GM18520 (cell line): ENCODE results near the gene ATAD3A.
"Not testable (repeated sequence)": the region's sequence is repeated elsewhere in the genome, so short reads cannot be mapped to it uniquely, and the experiment has no call there.

Experiments used
- ATAC-seq: cut with Tn5 transposase; IDR thresholded peaks from one replicate; pipeline ENCODE4 v1.9.1; 2021; ENCODE audit not compliant: unreplicated experiment

Gene ATAD3A

DNA sequence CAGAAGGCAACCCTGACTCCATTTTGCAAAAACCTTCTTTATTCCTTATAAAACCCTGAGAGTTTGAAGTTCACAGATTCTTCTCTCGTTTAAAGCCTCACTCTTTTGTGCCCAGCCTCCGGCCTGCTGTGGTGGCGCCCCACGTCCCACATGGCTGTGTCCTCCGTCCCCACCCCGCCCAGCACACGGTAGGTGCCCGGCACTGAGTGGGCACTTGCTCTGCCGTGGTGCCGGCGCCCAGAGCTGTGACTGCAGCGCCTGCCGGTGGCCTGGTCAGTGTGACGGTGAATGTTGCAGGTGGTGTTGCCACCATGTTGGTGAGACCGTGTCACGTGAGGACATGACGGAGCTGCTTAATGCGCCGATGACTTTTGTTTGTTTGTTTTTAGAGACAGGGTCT, 9.4 kb downstream of the ATAD3A start:
- ATAC-seq, result no peak

DNA sequence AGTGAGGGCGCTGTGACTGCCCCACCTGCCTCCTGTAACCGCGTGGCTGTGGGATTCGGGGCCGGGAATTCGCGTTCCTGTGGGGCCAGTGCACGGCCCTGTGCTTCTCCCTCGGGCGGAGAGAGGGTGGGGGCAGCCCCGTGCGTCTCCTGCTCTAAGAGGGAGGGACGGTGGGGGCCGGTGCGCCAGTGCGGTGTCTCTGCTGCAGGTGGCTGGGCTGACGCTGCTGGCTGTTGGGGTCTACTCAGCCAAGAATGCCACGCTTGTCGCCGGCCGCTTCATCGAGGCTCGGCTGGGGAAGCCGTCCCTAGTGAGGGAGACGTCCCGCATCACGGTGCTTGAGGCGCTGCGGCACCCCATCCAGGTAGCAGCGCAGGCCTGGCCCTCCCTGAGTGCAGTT, 10.6 kb downstream of the ATAD3A start:
- ATAC-seq, result not testable (repeated sequence)

- not testable (repeated sequence) for ATAC-seq
Measured at GRCh38 chr1:1523226-1523625, 11.3 kb downstream of the ATAD3A start.

- ATAC-seq, result not testable (repeated sequence)
Measured at GRCh38 chr1:1523651-1524050, 11.7 kb downstream of the ATAD3A start.

DNA sequence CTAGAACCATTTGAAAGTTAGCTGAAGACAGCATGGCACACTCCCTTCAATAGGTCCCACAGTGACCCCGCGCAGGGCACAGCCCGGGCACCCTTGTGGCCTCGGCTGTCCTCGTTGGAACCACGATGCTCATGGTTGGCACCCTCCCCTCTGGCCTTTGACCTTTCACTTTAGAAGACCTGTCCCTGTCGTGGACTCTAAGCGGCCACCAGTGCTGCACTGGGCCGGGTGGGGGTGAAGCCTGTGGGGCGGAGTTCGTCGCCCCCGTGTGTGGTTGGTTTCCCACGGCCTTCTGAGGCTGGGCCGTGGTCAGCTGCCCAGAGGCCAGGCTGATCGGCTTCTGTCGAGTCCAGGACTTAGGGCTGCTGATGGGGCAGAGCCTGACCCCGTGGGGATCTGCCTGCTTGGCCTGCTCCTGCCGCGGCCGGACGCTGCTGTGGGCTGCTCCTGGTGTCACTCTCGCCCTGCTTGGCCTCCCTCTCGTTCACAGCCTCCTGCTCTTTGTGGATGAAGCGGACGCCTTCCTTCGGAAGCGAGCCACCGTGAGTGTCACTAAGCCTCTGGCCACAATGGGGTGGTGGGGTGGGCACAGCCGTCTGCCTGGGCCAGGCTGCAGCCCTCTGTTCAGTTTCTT, 12.9 kb downstream of the ATAD3A start:
- not testable (repeated sequence) for ATAC-seq

DNA sequence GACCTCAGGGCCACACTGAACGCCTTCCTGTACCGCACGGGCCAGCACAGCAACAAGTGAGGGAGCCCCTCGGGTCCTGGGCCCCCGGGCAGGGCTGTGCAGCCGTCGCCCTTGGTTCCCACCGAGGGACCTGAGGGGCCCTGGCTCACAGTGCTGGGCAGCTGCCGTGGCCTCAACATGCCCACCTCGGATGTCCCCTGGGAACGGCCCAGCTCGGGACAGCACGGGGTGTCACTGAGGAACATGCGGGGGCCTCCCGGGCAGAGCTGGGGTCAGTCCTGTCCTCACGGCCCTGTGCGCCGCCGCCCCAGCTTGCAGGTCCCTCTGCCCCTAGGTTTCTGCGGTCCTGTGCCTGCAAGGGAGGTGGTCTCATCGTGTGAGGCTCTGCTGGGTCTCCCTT, 14.5 kb downstream of the ATAD3A start:
- not testable (repeated sequence) for ATAC-seq

DNA sequence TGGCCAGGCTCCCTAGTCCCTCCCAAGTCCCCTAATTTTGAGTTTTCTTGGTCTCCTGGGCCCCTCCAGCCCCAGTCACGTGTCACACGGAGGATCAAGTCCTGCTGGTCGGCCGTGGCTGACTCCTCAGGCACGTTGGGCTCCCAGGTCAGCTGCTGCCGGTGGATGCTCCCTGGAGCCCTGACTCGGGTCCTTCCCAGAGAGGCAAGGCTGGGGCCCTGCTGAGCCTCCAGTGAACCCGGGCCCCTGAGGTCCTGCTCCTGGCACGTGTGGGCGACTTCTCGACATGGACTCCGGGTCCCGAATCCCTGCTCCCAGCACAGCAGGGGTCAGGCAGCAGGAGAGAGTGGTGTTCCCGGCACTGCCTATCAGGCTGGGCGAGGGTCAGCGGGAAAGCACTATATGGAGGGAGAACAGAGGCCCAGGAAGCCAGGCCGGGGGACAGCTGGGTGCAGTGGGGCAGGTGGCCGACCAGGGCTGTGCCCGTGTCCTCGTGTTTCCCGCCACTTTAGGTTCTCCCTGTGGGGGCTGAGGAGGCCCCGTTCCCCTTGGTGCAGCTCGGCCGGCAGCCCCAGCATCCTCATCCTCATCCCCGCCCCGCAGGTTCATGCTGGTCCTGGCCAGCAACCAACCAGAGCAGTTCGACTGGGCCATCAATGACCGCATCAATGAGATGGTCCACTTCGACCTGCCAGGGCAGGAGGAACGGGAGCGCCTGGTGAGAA, 15.3 kb downstream of the ATAD3A start:
- no peak for ATAC-seq

- no peak for ATAC-seq
Measured at GRCh38 chr1:1528301-1529267, 16.6 kb downstream of the ATAD3A start.

DNA sequence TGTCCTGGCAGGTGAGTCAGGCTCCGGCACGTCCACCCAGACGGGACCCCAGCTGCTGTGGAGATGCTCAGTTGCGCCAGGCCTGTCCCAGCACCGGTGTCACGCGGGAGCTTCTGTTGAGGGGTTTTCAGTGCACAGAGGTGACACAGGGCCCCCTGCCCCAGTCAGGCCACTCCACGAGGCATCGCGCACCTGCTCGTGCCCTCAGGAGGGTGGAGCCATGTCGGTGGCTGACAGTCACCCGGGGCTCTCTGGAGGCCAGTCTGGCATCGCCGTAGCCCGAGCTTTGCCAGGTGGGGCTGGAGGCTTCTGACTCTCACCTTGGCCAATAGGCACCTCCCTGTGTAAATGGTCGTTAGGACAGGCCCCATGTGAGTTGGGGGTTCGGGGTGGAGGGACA, 17.4 kb downstream of the ATAD3A start:
- no peak for ATAC-seq

- ATAC-seq, result no peak
Measured at GRCh38 chr1:1529936-1530335, 18.0 kb downstream of the ATAD3A start.

- ATAC-seq, result no peak
Measured at GRCh38 chr1:1531947-1532346, 20.0 kb downstream of the ATAD3A start.

DNA sequence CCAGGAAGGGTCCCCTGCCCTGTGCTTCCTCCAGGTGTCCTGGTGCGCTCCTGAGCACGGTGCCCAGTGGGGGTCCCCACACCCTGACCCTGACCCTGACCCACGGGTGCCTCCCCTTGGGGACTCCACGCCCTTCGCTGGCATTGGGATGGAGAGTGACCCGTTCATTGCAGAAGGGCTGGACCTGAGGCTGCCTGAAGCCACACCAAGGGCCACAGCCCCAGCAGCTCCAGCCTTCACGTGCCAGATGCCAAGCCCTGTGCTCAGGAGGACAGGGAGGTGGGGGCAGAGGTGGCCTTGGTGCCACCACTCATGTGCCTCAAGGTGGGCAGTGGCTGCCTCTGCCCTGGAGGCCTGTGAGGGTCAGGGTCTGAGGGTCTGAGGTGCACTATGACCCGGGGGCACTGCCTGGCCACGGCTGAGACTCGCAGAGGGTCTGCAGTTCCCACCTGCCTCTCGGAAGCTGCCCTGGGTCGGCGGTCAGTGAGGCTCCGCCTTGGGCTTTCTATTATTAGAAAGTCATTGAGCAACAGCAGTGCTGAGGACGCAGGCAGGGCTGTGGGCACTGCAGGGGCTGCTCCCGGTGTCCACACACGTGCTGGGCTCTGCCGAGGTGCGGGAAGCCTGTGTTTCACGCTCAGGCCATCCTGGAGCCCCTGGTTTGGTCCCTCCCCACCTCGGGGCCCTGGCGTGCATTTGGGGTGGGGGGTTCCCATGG, 21.4 kb downstream of the ATAD3A start:
- ATAC-seq, result not testable (repeated sequence)

DNA sequence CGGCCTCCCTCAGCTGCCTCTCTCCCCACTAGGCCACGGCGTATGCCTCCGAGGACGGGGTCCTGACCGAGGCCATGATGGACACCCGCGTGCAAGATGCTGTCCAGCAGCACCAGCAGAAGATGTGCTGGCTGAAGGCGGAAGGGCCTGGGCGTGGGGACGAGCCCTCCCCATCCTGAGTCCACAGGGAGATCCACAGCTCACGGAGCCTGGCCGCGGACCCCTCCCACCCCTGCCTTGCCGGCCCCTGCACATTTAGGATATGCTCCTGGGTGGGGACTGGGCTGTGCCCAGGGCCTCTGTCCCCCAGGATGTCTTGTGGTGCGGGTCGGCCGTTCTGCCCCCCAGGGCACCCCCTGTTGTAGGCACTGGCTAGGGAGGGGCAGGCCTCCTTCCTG, 21.9 kb downstream of the ATAD3A start:
- not testable (repeated sequence) for ATAC-seq

GRCh38 chr1:1534401-1535154, 22.6 kb downstream of the ATAD3A start:
- no peak for ATAC-seq

- no peak for ATAC-seq
Measured at GRCh38 chr1:1535201-1536018, 23.4 kb downstream of the ATAD3A start.

DNA sequence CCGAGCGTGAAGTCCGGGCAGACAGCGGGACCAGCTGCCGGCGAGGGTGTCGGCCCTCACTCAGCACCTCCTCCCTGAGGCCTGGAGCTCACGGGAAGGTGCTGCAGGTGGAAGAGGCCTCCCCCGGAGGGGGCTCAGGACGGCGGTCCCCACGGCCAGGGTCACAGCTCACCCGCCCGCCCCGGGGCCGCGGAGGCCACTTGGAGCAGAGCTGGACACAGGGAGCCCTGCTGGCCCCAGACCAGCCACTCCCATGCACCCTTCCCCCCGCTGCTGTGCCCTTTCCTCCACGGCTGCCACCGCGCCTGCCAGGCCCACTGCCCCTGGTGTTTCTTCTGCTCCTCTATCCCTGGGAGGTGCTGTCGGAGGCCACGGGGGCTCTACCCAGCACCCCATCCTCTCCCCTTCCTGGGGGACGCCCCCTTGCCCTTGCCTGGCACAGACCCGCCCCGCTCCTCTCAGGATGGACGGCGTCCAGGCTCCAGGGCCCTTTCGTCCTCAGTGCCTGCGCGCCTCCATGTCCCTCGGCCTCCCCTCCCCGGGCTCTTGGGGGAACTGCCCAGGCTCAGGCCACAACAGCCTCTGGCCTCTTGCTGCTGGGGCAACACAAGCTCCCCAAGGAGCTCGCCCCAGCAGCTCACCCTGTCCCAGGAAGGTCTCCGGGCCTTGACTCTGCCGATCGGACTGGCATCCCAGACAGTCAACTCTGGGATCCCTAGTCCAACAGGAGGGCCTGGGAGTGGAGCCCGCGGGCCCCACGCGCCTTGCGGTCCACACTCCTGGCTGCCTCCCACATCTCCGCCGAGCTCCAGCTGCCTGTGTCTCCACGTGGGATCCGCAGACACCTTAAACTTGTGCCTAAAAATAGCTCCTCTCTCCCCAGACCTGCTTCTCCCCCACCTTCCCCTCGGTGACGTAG, 24.3 kb downstream of the ATAD3A start:
- no peak for ATAC-seq

- no peak for ATAC-seq
Measured at GRCh38 chr1:1536938-1537546, 25.1 kb downstream of the ATAD3A start.
